Stimulated activated CD4-positive, alpha-beta T cell treated with anti-CD3 and anti-CD28 coated beads, Interleukin-1b, Interleukin-23, amount 100 ng/mL, for 48 hours (primary cell): ENCODE data around the gene SH2B2.
A peak's percentile ranks its signal among the peaks of the same experiment; 100 is the strongest.
"Not testable (repeated sequence)": the region's sequence is repeated elsewhere in the genome, so short reads cannot be mapped to it uniquely, and the experiment has no call there.

Experiments
- DNase-seq: peaks from one replicate; pipeline ENCODE4 v3.0.0-alpha.2; 2020

Gene SH2B2

GRCh38 chr7:102306916-102307677 lies 20.4 kb downstream of the SH2B2 start:
- peak; percentile 45 for DNase-seq

GRCh38 chr7:102310414-102310815 lies 23.7 kb downstream of the SH2B2 start:
- no peak for DNase-seq

- DNase-seq: no peak
These were observed 25.6 kb downstream of the SH2B2 start for GRCh38 chr7:102312317-102312716.

GRCh38 chr7:102313997-102314780 lies 27.5 kb downstream of the SH2B2 start:
- DNase-seq: no peak

GRCh38 chr7:102317231-102318059 lies 30.8 kb downstream of the SH2B2 start:
- no peak for DNase-seq

GRCh38 chr7:102318482-102318971 lies 31.9 kb downstream of the SH2B2 start:
- DNase-seq: no peak

- DNase-seq: no peak
These were observed 33.0 kb downstream of the SH2B2 start for GRCh38 chr7:102319671-102320070.

- DNase-seq: no peak
These were observed 33.5 kb downstream of the SH2B2 start for GRCh38 chr7:102320181-102320580.

- DNase-seq: no peak
These were observed 34.1 kb downstream of the SH2B2 start for GRCh38 chr7:102320601-102321350.

- DNase-seq: no peak
These were observed 34.9 kb downstream of the SH2B2 start for GRCh38 chr7:102321351-102322201.

GRCh38 chr7:102322202-102322715 lies 35.6 kb downstream of the SH2B2 start:
- DNase-seq: no peak

- DNase-seq: no peak
These were observed 37.2 kb downstream of the SH2B2 start for GRCh38 chr7:102323914-102324195.

- not testable (repeated sequence) for DNase-seq
These were observed 38.4 kb downstream of the SH2B2 start for GRCh38 chr7:102325106-102325505.

- no peak for DNase-seq
These were observed 39.7 kb downstream of the SH2B2 start for GRCh38 chr7:102326157-102326889.

- DNase-seq: not testable (repeated sequence)
These were observed 40.5 kb downstream of the SH2B2 start for GRCh38 chr7:102327183-102327582.

GRCh38 chr7:102328863-102329262 lies 42.2 kb downstream of the SH2B2 start:
- not testable (repeated sequence) for DNase-seq

- DNase-seq: not testable (repeated sequence)
These were observed 42.7 kb downstream of the SH2B2 start for GRCh38 chr7:102329366-102329765.

- DNase-seq: not testable (repeated sequence)
These were observed 44.2 kb downstream of the SH2B2 start for GRCh38 chr7:102330666-102331460.

- DNase-seq: not testable (repeated sequence)
These were observed 48.9 kb downstream of the SH2B2 start for GRCh38 chr7:102335574-102335973.

GRCh38 chr7:102337002-102337401 lies 50.3 kb downstream of the SH2B2 start:
- not testable (repeated sequence) for DNase-seq
